GM18499 (cell line): ENCODE measurements around the gene MACIR.

Source experiments
- ATAC-seq: cut with Tn5 transposase; IDR thresholded peaks from one replicate; pipeline ENCODE4 v1.9.1; 2021; ENCODE audit warnings: moderate number of reproducible peaks; ENCODE audit not compliant: insufficient read depth, unreplicated experiment

Gene MACIR

DNA sequence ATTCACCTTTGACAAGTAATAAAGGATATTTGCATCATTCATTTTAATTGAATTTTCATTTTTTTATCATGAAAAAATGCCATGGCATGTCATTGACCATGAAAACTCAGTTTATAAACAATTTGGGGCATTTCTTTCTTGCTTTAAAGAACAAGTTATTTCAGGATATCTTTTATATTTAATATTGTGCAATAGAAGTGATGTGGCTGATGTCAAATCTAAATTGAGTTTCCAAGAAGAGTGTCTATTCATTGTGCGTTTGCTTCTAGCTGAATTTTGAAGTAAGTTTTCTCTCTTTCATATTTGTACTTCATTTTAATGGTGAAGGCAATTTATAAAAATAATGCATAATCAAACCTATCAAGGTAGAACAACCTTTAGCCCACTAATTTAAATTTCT is 30.5 kb downstream of the MACIR start:
- ATAC-seq = no peak

DNA sequence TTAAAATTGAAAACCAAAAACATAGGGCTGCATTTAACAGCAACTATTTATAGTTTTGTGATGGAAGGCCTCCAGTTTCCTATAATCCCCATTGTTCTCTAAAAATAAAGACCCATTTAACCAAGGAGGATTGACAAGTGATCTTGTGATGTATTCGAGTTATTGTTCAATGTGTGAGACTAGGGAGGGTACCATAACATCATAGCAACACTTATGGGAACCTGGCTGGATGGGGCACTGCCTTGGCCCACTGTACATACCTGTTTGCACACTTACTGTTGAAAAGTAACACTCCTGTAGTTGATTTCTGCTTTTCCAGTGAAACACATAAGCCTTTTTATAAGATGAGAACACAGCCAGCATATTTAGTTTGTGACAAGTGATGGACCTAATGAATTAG is 32.3 kb downstream of the MACIR start:
- no peak for ATAC-seq

DNA sequence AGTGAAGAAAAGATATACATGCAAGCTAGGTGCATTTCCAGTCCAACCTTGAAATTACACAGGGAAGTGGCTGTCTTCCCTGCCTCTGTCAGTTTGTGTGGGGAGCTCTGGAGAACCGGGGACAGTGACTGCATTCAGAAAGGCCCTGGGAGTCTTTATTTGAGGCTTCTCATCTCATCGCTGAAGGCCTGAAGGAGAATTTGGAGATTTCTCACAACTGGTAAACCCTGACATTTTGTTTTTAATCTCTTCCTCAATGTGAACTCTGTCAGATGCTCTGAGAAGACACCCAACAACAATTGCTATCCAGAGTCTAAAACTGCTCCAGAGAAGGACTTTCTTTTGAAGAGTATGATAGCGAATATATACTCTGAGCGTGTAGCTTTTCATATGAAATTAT is 33.0 kb downstream of the MACIR start:
- no peak for ATAC-seq

DNA sequence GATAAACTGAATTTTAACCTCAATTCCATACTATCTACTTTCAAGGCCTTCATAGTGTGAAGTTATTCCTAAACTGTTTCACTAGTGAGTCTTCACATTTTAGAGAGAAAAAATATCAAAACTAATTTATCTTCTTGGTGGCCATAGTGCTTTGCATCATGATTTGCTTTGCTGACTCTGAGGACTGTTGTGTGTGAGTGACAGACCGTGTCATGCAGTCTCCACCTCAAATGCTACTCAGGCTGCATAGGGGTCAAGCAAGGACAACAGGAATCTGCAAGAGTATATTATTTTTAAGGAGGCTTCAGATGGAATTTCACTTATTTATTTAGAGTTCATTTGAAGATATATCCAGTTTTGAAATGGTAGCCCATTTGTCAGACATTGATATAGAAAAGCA is 34.5 kb downstream of the MACIR start:
- no peak for ATAC-seq

DNA sequence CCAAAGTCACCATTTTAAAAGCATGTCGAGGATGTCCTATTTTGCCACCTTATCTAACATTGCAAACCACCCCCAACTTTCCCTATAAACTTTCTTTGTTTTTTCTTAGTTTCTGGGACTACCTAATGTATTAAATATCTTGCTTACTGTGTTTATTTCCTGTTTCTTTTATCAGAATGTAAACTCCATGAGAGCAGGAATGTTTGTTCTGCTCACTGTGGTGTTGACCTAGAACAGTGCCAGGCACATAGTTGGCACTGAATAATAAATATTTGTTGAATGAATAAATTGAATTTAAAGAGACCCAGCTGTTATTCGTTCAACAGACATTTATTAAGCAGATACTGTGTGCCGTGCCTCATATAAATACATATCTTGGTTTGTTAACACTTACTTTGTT is 35.2 kb downstream of the MACIR start:
- ATAC-seq = no peak

DNA sequence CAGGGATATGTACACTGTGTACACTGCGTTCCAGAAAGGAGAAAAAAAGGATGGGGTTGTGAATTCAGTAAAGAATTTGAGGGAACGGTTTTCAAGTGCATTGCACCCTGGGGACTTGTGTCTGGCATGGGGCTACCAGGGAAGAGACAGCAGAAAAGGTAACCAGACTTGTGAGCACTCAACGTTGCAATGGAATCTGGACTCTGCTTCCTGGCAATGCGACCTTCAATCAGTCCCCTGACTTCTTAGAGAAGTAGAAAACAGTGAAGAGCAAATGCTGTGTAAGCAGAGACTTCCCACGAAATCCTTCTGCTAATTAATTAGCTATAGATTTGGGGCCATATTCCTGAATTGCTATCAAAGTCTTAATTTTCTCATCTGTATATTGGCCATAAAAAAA is 36.3 kb downstream of the MACIR start:
- ATAC-seq = no peak

DNA sequence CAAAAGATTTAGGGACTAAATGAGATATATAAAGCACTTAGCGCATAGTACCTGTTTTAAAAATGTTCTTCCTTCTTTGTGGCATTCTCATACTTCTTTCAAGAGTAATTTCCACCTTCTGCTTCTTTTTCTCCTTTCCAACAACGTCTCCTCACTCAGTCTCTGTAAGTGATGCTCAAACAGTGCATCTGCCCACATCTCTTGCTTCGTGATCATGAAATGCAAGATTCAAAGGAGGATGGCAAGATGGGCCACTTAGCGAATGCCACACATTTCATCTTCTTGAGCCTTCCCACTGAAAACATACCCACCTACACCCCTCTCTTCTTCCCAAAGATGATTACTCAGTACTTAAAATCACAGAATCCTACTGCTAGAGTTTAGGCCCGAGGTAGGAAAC is 36.9 kb downstream of the MACIR start:
- no peak for ATAC-seq

DNA sequence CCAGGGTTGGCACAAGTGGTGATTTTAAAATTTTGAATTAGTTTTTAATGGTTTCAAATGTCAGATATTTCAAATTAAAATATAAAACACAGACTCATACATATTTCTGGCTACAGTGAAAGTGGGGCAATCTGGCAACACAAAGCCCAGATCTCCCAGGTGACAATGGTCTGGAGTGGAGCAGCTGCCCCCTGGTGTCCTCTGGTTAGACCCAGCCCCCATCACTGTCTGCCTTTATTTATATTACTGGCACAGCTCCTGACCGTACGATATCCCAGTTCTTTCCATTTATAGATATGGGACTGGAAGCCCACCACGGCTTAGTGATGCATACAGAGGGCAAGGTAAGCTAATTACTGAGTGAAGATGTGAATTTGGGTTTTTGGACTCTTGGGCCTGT is 37.3 kb downstream of the MACIR start:
- ATAC-seq = no peak

DNA sequence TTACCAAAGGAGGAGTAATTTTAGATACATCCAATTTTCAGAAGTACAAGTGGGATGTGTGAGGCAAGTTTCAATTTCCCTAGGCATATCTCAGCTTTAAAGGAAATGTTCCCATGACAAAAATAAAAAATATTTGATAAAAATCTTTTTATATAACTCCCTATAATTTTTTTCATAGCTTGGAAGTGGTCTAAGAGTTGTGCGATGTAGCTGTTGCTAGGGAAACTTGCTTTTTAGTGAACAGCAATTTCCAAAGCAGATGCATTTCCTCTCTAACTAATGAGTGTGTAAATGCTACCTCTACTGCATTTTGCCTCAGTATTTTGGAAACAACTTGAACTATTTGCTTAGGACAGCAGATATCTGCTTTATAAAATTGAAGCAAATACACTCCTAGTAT is 39.6 kb downstream of the MACIR start:
- no peak for ATAC-seq

DNA sequence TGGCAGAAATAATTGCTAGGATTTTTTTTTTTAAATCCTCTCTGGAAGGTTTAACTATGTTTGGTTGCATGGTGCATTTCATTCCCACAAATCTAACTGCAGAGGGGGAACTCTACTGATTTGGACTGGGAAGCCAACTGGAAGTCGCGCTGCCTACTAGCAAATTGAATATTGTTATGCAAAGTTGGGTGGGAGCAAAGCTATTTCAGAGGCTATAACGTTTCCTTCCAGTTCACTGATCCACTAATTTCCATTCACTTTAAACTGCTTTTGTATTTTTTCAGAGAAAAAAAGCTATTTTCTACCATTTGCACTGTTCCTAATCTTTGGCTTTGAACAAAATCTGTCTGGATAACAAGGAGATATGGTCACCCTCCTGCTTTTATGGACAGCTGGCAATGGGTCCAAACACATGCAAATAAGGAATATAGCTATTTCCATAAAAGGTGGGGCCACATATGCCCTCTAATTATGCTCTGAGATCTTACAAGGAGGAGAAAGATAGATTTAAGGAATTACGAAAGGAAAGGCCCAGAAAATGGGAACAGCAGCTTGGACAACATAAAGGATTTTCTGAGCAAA is 40.1 kb downstream of the MACIR start:
- no peak for ATAC-seq

DNA sequence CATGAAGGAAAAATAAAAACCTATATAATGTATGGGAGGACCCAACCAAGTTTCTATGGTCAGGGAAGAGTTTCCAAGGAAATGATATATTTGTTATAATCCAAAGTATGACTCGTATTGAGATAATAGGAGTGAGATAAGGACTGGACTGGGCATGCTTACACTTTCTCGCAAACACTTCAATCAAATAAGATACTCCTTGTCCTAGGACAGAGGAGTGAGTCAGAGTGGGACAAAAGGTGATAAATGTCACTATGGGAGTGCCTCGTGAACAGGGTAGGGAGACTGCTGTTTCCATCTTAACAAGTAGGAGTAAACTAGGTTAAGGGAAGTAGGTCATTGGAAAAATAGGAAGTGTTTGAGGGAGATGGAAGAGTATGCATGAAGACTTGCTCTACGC is 47.2 kb downstream of the MACIR start:
- ATAC-seq = no peak

DNA sequence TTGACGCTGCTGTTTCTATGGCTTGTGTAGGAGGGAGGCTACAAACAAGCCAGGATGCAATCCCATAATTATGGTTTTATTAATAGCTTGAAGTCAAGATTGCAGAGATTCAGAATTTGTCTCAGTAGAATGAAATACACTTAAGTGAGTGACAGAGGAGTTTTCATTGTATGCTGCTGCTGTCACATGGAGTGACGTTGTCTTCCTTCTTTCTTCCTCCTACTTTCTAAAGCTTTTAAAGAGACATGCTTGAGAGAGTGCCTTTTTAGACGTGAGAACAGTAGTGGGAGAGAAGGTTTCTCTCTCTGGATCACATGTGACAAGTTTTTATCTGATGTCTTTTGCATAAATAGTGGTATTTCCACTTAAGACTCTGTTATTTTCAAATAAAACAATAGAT is 48.9 kb downstream of the MACIR start:
- no peak for ATAC-seq

DNA sequence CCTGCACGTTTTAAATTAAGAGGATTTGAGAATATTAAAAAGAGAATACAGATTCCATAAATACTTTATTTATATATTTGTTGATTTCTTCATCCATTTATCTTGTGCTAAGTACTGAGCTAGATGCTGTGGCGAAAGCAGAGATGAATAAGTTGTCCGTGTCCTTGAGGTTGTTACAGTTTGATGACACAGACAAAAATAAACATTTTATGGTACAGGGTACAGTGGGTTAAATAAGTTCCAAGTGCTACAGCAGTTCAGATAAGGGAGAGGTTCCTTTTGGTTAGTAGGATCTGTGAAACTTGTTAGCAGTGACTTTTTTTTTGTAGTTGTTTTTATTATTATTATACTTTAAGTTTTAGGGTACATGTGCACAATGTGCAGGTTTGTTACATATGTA is 50.2 kb downstream of the MACIR start:
- no peak for ATAC-seq

DNA sequence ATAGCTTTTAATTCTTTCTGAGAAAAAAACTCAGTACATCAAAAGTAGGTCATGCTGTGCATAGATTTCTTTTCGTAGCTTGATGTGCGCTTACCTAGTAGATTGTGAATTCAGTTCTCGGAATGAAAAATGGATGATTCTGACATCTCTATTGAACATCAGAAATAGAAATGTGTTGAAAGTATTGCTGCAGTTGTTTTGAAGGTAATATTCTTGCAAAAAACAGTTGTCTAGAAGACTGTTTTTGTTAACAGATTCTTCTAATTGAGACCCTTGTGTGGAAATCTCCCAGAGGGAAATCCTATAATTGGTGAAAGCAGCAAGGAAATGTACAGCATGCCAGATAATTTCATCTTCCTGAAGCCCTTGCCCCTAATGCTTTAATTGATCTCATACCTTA is 54.5 kb downstream of the MACIR start:
- no peak for ATAC-seq

DNA sequence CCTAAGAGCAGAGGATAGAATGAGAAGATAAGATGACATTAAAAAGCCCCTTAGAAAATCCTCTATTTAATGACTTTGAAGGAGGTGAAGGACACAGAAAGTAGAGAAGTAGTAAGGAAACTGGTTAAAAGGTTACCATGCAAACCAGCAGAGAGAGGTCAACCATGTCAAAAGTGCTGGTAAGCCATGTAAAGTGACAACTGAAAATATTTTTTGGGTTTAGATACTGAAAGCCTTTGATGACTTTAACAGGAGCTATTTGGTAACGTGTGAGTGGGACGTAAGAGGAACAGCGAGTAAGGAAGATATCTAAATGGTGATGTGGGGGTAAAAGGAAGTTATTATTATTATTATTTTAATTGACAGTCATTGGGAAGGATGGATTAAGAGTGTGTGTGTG is 56.9 kb downstream of the MACIR start:
- no peak for ATAC-seq

DNA sequence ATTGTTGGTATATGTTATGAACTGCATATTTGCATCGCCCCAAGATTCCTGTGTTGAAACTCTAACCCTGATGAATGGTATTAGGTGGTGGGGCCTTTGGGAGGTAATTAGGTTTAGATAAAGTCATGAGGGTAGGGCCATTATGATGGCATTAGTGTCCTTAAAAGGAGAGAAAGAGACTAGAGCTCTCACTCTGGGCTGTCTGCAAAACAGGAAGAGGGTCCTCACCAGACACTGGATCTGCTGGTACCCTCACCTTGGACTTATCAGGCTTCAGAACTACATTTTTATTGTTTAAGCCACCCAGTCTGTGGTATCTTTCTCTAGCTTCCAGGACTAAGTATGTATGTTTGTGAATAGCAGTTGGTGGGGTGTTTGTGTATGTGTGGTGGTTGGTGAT is 68.9 kb downstream of the MACIR start:
- ATAC-seq = no peak

DNA sequence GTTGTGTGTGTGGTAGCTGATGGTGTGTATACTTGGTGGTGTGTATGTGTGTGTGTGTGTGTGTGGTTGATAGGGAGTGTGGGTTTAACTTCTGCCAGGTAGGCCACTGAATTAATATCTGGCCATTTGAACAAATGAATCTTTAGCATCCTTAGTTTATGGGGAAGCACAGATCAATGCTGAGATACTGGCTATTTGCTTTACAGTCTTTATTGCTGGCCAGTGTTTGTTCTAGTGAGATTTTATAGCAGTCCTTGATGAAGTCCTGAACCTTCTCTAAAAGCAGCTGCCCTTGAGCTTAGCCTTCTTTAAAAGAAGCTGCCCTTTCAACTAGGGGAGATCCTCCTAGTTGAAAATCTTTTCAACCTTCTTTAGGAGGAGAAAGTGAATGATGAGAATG is 69.3 kb downstream of the MACIR start:
- ATAC-seq = no peak
